Lower lobe of right lung (tissue), 2 donors: ENCODE measurements around the gene CD28. TPM values are rescaled to one million over a fixed set of nuclear protein-coding genes. Genes with fewer than 3 reads are reported as not detected.

ENCODE experiments used
- ATAC-seq, 2 donors: fragments of 200-7000 bp; cut with Tn5 transposase; one replicate each; pipeline ENCODE4 v1.9.1; 2020 to 2022; ENCODE audit warnings: mild to moderate bottlenecking in 2 of 2, moderate library complexity in 2 of 2
- DNase-seq: peaks from one replicate; pipeline ENCODE4 v3.0.0-alpha.2; 2020
- H3K27ac ChIP-seq: fragments of 200-600 bp; one replicate; pipeline ENCODE4 v1.8.0; 2022
- H3K27me3 ChIP-seq: fragments of 200-600 bp; one replicate; pipeline ENCODE4 v1.8.0; 2022; ENCODE audit warnings: low read depth
- H3K36me3 ChIP-seq: fragments of 200-600 bp; one replicate; pipeline ENCODE4 v1.8.0; 2022; ENCODE audit warnings: mild to moderate bottlenecking
- H3K4me1 ChIP-seq: fragments of 200-600 bp; one replicate; pipeline ENCODE4 v1.8.0; 2022
- H3K4me3 ChIP-seq: fragments of 200-600 bp; one replicate; pipeline ENCODE4 v1.8.0; 2022; ENCODE audit warnings: mild to moderate bottlenecking
- H3K9me3 ChIP-seq: fragments of 200-600 bp; one replicate; pipeline ENCODE4 v1.8.0; 2022
- CTCF ChIP-seq: fragments of 200-600 bp; IDR thresholded peaks from one replicate; pipeline ENCODE4 v1.8.0; 2022; ENCODE audit warnings: antibody characterized with exemption, mild to moderate bottlenecking
- intact Hi-C: fragments of 100-400 bp; cut with DNase I; formaldehyde crosslinking; loops from one replicate; pipeline ENCODE4 v1.11.0; 2022
- total RNA-seq: library from RNA; stranded (reverse); fragmentation: NEBNext Ultra II Directional; extraction: Animal tissue kit (Norgen Biotek cat#: 25700); gene quantifications from one replicate; pipeline ENCODE4 v1.2.1, GENCODE V29; 2021
- donor health status: DM: no; HTN: yes; CAD: no; lungs with severe emphysema.

Gene CD28
- total RNA-seq, 1 donor from 2014 or later: 2.2 TPM

- peak in 1 of 2 donors; percentile 41 for ATAC-seq
- no peak overlapping the region for H3K4me3 ChIP-seq
- no peak for DNase-seq
- peaks cover 13% of the 10 kb centered on the region for H3K9me3 ChIP-seq
- no peaks in the 10 kb centered on the region for H3K4me1 ChIP-seq
- no peak overlapping the region for H3K27ac ChIP-seq
- H3K36me3 ChIP-seq: no peaks in the 10 kb centered on the region
- intact Hi-C loops: no loop called here
- TF ChIP-seq CTCF: no peak
- no peaks in the 10 kb centered on the region for H3K27me3 ChIP-seq
These were observed 52.6 kb downstream of the CD28 start for GRCh38 chr2:203758841-203759689.

- Histone ChIP-seq H3K27me3 (no peaks in the 10 kb centered on the region), H3K36me3 (no peaks in the 10 kb centered on the region), H3K4me3 (no peak overlapping the region), H3K27ac (no peak overlapping the region), H3K4me1 (no peaks in the 10 kb centered on the region), H3K9me3 (peaks cover 13% of the 10 kb centered on the region)
- intact Hi-C loops: no loop called here
- ATAC-seq: peak; percentile 41 to 49
- TF ChIP-seq CTCF: no peak
- DNase-seq: no peak
These were observed 53.4 kb downstream of the CD28 start for GRCh38 chr2:203759690-203760365.

- no peak for DNase-seq
- H3K27ac ChIP-seq: no peak overlapping the region
- no peaks in the 10 kb centered on the region for H3K36me3 ChIP-seq
- H3K4me1 ChIP-seq: no peaks in the 10 kb centered on the region
- no peak for ATAC-seq
- H3K27me3 ChIP-seq: no peaks in the 10 kb centered on the region
- intact Hi-C loops: no loop called here
- no peak overlapping the region for H3K4me3 ChIP-seq
- no peak for TF ChIP-seq CTCF
- H3K9me3 ChIP-seq: peaks cover 7% of the 10 kb centered on the region
These were observed 54.7 kb downstream of the CD28 start for GRCh38 chr2:203761121-203761520.

- no peaks in the 10 kb centered on the region for H3K36me3 ChIP-seq
- TF ChIP-seq CTCF: no peak
- no peaks in the 10 kb centered on the region for H3K27me3 ChIP-seq
- no peaks in the 10 kb centered on the region for H3K9me3 ChIP-seq
- DNase-seq (no peak), ATAC-seq (no peak)
- no peak overlapping the region for H3K27ac ChIP-seq
- H3K4me1 ChIP-seq: no peaks in the 10 kb centered on the region
- intact Hi-C loops: no loop called here
- H3K4me3 ChIP-seq: no peak overlapping the region
These were observed 57.0 kb downstream of the CD28 start for GRCh38 chr2:203763241-203763937.

GRCh38 chr2:203763938-203764664, 57.7 kb downstream of the CD28 start:
- ATAC-seq: no peak
- DNase-seq: no peak
- no peaks in the 10 kb centered on the region for H3K27me3 ChIP-seq
- no peak for TF ChIP-seq CTCF
- H3K4me3 ChIP-seq: no peak overlapping the region
- H3K36me3 ChIP-seq: no peaks in the 10 kb centered on the region
- intact Hi-C loops: no loop called here
- no peaks in the 10 kb centered on the region for H3K4me1 ChIP-seq
- H3K9me3 ChIP-seq: no peaks in the 10 kb centered on the region
- H3K27ac ChIP-seq: no peak overlapping the region
